ENCODE results near the gene KRT16.

DNA sequence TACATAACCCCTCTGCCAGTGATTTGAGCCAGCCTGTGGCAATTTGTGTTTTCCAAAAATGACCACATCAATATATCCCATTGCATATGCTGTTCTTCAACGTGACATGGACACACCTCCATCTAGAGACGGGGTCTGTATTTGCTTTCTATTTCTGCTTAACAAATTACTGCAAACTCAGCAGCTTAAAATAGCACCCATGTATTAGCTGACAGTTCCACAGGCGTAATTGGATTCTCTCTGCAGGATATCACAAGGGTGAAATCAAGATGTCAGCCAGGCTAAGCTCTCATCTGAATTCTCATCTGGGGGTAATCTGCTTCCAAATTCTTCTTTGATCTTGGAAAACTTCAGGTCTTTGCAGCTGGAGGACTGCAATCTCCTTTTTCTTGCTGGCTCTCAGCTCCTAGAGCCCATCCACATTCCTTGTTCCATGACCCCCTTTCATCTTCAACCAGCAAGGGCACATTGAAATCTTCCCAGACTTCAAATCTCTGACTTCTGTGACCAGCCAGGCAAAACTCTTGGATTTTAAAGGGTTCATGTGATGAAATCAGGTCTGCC lies 48.9 kb downstream of the KRT16 start:
- TF ChIP-seq, protein P1, sequence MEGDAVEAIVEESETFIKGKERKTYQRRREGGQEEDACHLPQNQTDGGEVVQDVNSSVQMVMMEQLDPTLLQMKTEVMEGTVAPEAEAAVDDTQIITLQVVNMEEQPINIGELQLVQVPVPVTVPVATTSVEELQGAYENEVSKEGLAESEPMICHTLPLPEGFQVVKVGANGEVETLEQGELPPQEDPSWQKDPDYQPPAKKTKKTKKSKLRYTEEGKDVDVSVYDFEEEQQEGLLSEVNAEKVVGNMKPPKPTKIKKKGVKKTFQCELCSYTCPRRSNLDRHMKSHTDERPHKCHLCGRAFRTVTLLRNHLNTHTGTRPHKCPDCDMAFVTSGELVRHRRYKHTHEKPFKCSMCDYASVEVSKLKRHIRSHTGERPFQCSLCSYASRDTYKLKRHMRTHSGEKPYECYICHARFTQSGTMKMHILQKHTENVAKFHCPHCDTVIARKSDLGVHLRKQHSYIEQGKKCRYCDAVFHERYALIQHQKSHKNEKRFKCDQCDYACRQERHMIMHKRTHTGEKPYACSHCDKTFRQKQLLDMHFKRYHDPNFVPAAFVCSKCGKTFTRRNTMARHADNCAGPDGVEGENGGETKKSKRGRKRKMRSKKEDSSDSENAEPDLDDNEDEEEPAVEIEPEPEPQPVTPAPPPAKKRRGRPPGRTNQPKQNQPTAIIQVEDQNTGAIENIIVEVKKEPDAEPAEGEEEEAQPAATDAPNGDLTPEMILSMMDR (optimal IDR thresholded peaks at IDR 0.05 in 1 of 3, IDR thresholded peaks at IDR 0.05 in 1 of 3, conservative IDR thresholded peaks at IDR 0.05 in 1 of 3; ENCODE audit: extremely low read depth in 1 of 3, insufficient read depth in 2 of 3, low read length in 3 of 3): no peak
- no peak for TF ChIP-seq EZH2 (IDR thresholded peaks at IDR 0.05; ENCODE audit: low read length)
